ENCODE data around the gene SORL1.

SORL1 gene

DNA sequence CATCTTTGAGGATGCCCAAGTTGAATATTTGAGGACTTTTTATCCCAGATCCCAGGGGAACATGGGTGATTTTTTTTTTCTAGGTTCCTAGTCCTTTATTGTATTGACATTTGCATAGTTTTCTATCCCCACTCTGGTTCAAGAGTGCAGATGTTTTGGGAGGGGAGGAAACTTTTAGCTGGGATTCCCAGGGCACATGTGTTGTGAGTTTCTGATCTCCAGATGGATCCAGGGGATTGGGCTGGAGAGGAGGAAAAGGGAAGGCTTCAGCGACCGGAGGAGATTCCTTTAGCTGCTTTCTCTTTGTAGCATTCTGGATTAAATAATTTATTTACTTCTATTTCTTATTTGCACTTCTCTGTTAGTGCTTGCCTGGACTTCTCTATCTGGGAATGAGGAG, 15.4 kb downstream of the SORL1 start:
- H3K4me3 ChIP-seq (ENCODE audit: low read length): peak overlapping the region; percentile 41; the same call in 1 of the 2 replicates
- TF ChIP-seq ZNF274 (IDR thresholded peaks at IDR 0.05; ENCODE audit: low read depth, low read length): no peak

DNA sequence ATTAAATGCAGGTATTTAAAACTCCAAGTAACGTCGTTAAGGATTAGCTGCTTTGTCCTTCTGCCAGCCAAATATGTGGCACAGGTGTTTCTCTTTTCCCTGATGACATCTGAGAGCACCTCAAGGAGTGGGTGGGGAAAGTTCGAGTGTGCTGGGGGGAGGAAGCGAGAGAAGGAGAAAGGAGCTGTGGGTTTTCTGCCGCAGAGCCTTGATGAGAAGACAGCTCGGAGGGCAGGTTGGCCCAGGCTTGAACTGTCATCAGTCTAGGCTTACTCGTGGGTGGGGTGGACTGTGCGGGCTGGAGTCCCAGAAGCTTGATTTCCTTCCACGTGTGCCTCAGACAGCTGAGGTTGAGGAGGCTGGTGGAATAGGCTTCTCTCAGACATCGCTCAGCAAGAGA, 15.9 kb downstream of the SORL1 start:
- TF ChIP-seq ZNF274 (IDR thresholded peaks at IDR 0.05; ENCODE audit: low read depth, low read length): no peak
- H3K4me3 ChIP-seq (ENCODE audit: low read length): no peak overlapping the region

DNA sequence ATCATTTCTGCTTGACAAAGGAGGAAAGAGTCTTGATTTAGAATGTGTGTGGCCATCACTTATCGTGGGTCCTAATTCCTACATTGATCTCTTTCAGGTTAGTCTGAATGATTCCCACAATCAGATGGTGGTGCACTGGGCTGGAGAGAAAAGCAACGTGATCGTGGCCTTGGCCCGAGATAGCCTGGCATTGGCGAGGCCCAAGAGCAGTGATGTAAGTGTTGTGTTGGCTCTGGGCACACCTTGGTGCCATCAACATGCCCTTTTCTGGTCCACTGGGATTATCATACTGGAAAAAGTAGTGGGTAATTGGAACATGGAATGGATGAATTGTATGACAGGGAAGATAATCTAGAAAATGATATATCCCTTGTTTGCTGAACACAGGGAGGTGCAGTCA, 17.8 kb downstream of the SORL1 start:
- no peak for TF ChIP-seq ZNF274 (IDR thresholded peaks at IDR 0.05; ENCODE audit: low read depth, low read length)
- no peak overlapping the region for H3K4me3 ChIP-seq (ENCODE audit: low read length)

DNA sequence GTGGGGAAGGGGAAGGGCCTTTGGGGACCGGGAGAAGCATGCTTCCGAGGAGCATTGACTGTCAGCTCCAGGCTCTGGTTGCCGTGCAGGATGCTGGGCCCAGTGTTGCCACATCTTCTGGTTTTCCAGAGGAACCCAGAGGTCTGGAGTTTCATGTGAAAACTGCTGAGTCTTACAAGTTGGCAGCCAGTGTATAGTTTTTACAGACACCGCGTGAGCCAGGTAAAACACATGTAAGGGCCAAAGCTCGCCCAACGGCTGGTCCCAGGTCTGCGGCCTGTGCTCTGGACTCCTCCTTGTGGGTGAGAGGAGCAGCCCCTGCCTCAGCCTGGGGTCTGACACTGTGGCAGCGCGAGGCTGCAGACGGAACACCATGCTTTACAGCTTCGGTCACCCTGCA, 19.1 kb downstream of the SORL1 start:
- no peak overlapping the region for H3K4me3 ChIP-seq (ENCODE audit: low read length)
- no peak for TF ChIP-seq ZNF274 (IDR thresholded peaks at IDR 0.05; ENCODE audit: low read depth, low read length)

DNA sequence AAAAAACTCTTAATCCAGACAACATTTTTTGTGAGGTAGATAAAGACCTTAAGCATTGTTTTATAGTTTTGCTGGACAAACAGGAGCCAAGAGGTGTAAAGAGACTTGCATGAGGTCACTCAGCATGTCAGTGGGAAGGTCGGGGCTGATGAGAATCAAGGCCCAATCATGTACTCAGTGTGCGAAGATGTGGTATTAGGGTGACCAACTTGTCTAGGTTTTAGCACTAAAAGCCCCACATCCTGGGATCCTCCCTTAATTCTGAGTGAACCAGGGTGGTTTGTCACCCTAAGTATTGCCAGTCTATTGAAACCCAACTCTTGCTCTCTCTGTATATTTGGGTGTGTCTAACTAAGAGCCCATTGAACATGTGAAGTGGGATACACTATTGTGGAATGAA, 20.2 kb downstream of the SORL1 start:
- TF ChIP-seq ZNF274 (IDR thresholded peaks at IDR 0.05; ENCODE audit: low read depth, low read length): no peak
- H3K4me3 ChIP-seq (ENCODE audit: low read length): no peak overlapping the region

DNA sequence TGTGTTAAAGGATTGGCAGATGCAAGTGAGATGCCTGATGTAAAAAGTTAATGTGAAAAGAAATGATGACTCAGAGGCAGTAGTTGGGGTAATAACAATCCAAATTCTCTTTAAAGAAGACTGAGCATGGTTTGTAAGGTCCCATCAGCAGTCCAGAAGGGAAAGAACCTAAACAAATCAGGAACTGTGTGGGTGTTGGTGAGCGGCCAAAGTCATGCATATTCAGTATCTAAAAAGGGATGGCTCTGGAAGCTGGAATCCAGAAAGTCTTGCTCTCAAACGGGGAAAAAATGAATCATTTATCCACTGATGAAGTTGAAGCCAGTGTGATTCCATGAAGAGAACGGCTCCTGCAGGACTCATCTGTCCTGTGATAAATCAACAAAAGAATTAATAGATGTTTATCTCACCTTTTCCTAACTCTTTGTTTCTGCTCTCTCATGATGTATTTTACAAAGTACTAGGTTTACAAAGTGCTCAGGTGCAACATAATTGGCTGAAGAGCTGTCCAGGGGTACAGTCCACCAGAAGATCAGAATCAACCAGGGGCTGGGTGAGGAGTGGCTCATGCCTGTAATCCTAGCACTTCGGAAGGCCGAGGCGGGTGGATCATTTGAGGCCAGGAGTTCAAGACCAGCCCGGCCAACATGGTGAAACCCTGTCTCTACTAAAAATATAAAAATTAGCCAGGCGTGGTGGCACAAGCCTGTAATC, 21.1 kb downstream of the SORL1 start:
- no peak overlapping the region for H3K4me3 ChIP-seq (ENCODE audit: low read length)
- no peak for TF ChIP-seq ZNF274 (IDR thresholded peaks at IDR 0.05; ENCODE audit: low read depth, low read length)

DNA sequence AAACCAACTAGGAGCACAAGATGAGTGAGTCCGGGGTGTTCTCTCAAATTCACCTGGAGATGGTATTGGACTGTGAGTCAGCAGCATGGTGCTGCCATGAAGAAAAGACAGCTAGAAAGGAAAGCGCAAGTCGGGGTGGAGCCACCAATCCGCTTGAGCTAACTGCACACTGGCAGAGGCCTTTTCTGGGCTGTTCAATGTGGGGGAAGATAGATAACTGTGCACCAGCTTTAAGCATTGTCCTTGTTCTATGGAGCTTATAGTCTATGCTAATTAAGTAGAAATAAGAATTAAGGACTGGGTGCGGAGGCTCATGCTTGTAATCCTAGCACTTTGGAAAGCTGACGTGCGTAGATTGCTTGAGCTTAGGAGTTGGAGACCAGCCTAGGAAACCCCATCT, 22.6 kb downstream of the SORL1 start:
- H3K4me3 ChIP-seq (ENCODE audit: low read length): no peak overlapping the region
- no peak for TF ChIP-seq ZNF274 (IDR thresholded peaks at IDR 0.05; ENCODE audit: low read depth, low read length)

DNA sequence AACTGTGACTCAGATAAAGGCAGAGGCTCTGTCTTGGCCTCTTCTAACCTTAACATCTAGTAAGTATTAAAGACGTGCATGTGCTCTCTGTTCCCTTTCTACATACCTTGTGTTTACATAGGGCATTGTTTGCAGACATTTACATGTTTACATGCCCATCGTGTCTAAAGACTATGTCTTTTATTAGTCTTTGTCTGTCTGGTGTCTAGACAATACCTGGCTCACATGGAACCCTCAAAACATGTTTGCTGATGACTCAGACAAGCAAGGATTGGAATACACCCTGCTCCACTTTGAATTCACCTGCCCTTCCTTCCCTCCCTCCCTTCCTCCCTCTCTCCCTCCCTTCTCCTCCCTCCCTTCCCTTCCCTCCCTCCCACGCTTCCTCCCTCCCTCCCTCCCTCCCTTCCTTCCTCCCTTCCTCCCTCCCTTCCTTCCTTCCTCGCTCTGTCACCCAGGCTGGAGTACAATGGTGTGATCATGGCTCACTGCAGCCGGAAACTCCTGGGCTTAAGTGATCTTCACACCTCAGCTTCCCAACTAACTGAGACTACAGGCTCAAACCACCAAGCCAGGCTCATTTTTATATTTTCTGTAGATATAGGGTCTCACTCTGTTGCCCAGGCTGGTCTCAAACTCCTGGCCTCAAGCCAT, 24.4 kb downstream of the SORL1 start:
- TF ChIP-seq ZNF274 (IDR thresholded peaks at IDR 0.05; ENCODE audit: low read depth, low read length): no peak
- H3K4me3 ChIP-seq (ENCODE audit: low read length): no peak overlapping the region

DNA sequence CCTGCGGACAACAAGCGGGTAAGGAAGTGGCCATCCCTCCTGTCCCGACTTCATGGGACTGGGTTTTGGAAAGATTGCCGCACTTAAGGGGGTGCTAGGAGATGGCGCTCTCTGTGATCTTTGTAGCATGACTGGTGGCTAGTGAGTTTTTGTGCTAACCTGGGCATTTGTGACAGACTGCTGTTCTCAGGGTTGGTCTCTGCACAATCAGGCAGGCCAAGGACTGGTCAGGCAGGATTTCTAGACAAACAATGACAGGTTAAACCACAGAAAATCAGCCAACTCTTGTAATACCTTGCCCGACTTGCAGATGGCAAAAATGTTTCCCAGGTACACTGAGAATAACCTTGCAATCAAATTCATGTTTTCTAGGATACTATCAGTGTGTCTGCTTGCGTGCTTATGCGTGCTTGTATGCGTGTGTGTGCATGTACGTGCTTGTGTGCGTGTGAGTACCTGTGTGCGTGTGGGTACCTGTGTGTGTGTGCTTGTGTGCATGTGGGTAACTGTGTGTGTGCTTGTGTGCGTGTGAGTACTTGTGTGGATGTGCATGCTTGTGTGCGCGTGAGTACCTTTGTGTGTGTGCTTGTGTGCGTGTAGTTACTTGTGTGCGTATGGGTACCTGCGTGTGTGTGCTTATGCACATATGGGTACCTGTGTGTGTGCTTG, 26.2 kb downstream of the SORL1 start:
- H3K4me3 ChIP-seq (ENCODE audit: low read length): no peak overlapping the region

DNA sequence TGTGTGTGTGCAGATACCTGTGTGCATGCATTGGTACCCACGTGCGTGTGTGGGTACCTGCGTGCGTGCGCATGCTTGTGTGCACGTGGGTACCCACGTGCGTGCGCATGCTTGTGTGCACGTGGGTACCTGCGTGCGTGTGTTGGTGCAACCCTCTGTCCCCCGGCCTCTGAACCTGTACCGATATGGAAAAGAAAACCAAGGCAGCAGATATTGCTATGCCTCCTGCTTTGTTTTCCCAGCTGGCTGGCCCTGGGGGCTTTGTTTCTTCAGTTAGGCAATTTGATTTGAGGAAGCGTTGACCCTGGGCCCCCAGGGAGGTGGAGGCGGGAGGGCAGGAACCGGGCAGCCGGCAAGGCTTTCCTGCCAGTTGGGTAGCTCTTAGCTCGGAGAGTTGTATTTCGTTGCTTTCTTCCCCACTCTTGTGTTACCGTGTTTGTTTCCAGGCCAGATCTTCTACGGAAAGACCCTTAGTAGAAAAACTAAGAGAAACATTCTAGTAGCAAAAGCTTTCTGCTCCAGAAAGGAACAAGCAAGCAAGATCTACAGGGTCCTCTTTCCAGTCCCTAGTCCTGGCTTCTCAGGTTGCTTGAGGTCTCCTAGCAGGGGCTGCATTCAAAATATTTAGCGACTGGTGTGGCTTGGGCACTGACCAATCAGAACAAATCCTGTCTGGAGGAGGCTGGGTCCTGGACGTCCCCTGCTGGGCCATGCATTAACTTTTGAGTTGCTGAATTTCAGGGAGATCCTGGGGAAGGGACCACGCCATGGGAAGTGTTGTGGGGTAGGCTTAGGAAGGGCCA, 27.0 kb downstream of the SORL1 start:
- H3K4me3 ChIP-seq (ENCODE audit: low read length): no peak overlapping the region
- no peak for TF ChIP-seq ZNF274 (IDR thresholded peaks at IDR 0.05; ENCODE audit: low read depth, low read length)

More for the DNA sequence above, 26.2 kb downstream of the SORL1 start:
- TF ChIP-seq ZNF274 (IDR thresholded peaks at IDR 0.05; ENCODE audit: low read depth, low read length): no peak

DNA sequence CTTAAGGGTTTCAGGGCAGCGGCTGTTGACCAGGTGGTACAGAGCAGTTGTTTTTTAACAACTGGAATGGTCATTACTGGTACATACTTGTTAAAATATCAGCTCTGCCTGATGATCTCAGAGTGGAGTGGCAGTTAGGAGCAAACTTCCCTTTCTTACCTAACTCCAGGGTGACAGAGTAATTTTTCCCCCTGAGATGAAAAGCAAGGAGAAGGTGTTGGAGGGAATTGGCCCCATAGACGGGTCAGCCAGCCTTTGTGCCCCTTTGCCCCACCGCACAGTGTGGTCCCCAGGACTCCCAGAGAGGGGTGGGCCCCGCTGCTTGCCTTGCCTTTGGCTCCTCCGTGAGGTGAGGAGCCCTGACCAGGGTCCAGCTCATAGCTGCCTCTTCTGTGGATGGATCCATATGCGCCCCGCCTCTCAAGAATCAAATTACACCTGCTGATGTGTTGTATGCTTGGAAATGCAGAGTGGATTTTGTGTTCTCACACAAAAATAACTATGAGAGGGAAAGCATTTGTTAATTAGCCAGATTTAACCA, 27.7 kb downstream of the SORL1 start:
- H3K4me3 ChIP-seq (ENCODE audit: low read length): no peak overlapping the region
- no peak for TF ChIP-seq ZNF274 (IDR thresholded peaks at IDR 0.05; ENCODE audit: low read depth, low read length)

DNA sequence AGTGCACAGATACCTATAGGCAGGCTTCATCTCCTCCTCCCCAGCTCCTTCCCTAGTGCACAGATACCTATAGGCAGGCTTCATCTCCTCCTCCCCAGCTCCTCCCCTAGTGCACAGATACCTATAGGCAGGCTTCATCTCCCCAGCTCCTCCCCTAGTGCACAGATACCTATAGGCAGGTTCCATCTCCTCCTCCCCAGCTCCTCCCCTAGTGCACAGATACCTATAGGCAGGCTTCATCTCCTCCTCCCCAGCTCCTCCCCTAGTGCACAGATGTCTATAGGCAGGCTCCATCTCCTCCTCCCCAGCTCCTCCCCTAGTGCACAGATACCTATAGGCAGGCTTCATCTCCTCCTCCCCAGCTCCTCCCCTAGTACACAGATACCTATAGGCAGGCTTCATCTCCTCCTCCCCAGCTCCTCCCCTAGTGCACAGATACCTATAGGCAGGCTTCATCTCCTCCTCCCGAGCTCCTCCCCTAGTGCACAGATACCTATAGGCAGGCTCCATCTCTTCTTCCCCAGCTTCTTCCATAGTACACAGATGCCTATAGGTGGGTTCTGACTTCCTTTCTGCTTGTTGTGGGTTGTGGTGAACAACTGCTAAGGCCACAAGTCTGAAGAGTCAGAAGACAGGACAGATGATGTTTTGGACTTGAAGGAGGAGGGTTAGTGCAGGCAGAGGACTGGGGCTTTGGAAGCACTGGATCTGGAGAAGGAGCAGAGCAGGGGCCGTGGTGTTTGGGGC, 29.5 kb downstream of the SORL1 start:
- H3K4me3 ChIP-seq (ENCODE audit: low read length): peak overlapping the region; percentile 64; the same call in 1 of the 2 replicates
